SH-SY5Y (cell line): ENCODE results near the gene MND1.

Experiments
- GATA2 ChIP-seq: IDR thresholded peaks from 2 replicates; pipeline ENCODE4 v1.6.1; 2011; ENCODE audit warnings: mild to moderate bottlenecking, low read depth, low read length
- GATA3 ChIP-seq: IDR thresholded peaks from 2 replicates; pipeline ENCODE4 v1.6.1; 2011; ENCODE audit warnings: low read depth, mild to moderate bottlenecking, low read length, moderate library complexity

GRCh38 chr4:153335665-153336064, 8.8 kb upstream of the MND1 start:
- no peak for TF ChIP-seq GATA2
- TF ChIP-seq GATA3: no peak
